VCaP (cell line): ENCODE measurements around the gene GLUL.

Experiments
- H3K27ac ChIP-seq: fragments of 450-650 bp; 2 replicates; pipeline ENCODE4 v1.5.1; 2017
- CTCF ChIP-seq: fragments of 450-650 bp; conservative IDR thresholded peaks from 2 replicates; pipeline ENCODE4 v1.5.1; 2017; ENCODE audit warnings: mild to moderate bottlenecking, moderate library complexity

Gene GLUL

GRCh38 chr1:182359645-182360044 lies 31.9 kb downstream of the GLUL start:
- no peak overlapping the region for H3K27ac ChIP-seq
- TF ChIP-seq CTCF = no peak

- H3K27ac ChIP-seq = no peak overlapping the region
- TF ChIP-seq CTCF = no peak
These were observed 33.7 kb downstream of the GLUL start for GRCh38 chr1:182357913-182358312.

GRCh38 chr1:182357171-182357570 lies 34.4 kb downstream of the GLUL start:
- no peak for TF ChIP-seq CTCF

GRCh38 chr1:182355723-182356098 lies 35.9 kb downstream of the GLUL start:
- no peak for TF ChIP-seq CTCF
- no peak overlapping the region for H3K27ac ChIP-seq

More at GRCh38 chr1:182357171-182357570, 34.4 kb downstream of the GLUL start:
- no peak overlapping the region for H3K27ac ChIP-seq

DNA sequence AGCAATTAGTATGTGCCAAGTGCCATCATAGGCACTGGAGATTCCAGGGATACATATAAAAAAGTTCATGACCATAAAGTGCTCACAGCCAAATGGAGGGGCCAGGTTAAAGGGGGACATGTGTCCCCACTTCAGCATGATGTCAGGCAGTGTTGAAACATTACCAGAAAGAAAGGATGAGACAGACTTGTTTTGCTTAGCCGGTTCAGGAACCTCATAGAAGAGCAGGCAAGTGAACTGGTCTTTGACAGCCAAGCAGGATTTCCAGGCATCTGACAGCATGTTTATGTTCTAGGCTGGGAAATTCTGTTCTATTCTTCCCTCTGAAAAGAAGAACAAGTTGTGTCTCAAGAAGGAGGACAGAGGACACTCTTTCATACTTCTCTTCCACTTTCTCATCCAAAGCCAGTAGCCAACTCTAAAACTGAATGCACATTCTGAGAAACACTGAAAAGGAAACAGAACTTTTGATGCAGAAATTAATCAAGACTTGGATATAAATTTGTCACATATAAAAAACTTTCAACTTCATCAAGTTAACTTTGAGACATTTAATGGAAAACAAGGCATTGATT lies 39.7 kb downstream of the GLUL start:
- TF ChIP-seq CTCF = no peak
- no peak overlapping the region for H3K27ac ChIP-seq

DNA sequence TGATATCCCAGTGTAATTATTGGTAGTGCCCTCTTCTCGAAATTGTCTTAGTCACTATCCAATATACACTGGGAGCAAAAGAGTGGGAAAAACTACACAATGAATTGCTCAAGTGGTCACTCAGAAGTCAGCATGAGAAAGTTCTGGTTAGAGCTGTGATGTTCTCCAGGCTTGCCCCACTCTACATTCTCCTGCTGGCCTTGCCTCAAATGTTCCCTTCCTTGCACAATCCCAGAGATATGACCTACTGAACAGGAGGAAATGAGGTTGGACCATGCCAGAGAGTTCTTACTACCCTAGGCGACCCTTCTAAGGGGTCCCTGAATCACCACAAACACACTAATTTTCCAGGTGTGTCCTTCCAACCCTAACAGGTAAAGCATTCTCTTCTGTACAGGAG lies 40.8 kb downstream of the GLUL start:
- no peak for TF ChIP-seq CTCF

GRCh38 chr1:182348961-182349747 lies 42.4 kb downstream of the GLUL start:
- no peak for TF ChIP-seq CTCF
- H3K27ac ChIP-seq = no peak overlapping the region

More for the DNA sequence above, 40.8 kb downstream of the GLUL start:
- H3K27ac ChIP-seq = no peak overlapping the region
